Stimulated activated CD8-positive, alpha-beta memory T cell treated with anti-CD3 and anti-CD28 coated beads, Interleukin-15, amount 100 ng/mL, for 1 hour (primary cell): ENCODE data around the gene UBE2G1.
"Not testable (repeated sequence)": the region's sequence is repeated elsewhere in the genome, so short reads cannot be mapped to it uniquely, and the experiment has no call there.

ENCODE experiments used
- DNase-seq: peaks from one replicate; pipeline ENCODE4 v3.0.0-alpha.2; 2020; ENCODE audit warnings: low read depth

UBE2G1 gene

GRCh38 chr17:4375039-4375748, 8.7 kb upstream of the UBE2G1 start:
- no peak for DNase-seq

GRCh38 chr17:4369557-4370230, 3.2 kb upstream of the UBE2G1 start:
- no peak for DNase-seq

GRCh38 chr17:4368341-4368740, 1.9 kb upstream of the UBE2G1 start:
- DNase-seq = no peak

- DNase-seq = not testable (repeated sequence)
Observed at GRCh38 chr17:4367177-4367576, 702 bp upstream of the UBE2G1 start.

GRCh38 chr17:4365628-4366326, 698 bp downstream of the UBE2G1 start:
- DNase-seq = no peak

GRCh38 chr17:4365103-4365627, 1.3 kb downstream of the UBE2G1 start:
- DNase-seq = peak; percentile 71

GRCh38 chr17:4364622-4365041, 1.8 kb downstream of the UBE2G1 start:
- DNase-seq = no peak

- no peak for DNase-seq
Observed at GRCh38 chr17:4362141-4362540, 4.3 kb downstream of the UBE2G1 start.

- DNase-seq = no peak
Observed at GRCh38 chr17:4358154-4358553, 8.3 kb downstream of the UBE2G1 start.

GRCh38 chr17:4357671-4358070, 8.8 kb downstream of the UBE2G1 start:
- no peak for DNase-seq

GRCh38 chr17:4357030-4357628, 9.3 kb downstream of the UBE2G1 start:
- DNase-seq = no peak

- no peak for DNase-seq
Observed at GRCh38 chr17:4354862-4355514, 11.5 kb downstream of the UBE2G1 start.

GRCh38 chr17:4354206-4354605, 12.3 kb downstream of the UBE2G1 start:
- DNase-seq = no peak

- DNase-seq = not testable (repeated sequence)
Observed at GRCh38 chr17:4350214-4350613, 16.3 kb downstream of the UBE2G1 start.

- DNase-seq = no peak
Observed at GRCh38 chr17:4345581-4346252, 20.8 kb downstream of the UBE2G1 start.

- DNase-seq = no peak
Observed at GRCh38 chr17:4344926-4345325, 21.5 kb downstream of the UBE2G1 start.

GRCh38 chr17:4342535-4342934, 23.9 kb downstream of the UBE2G1 start:
- DNase-seq = no peak

- DNase-seq = no peak
Observed at GRCh38 chr17:4341616-4341977, 24.9 kb downstream of the UBE2G1 start.

GRCh38 chr17:4340914-4341615, 25.4 kb downstream of the UBE2G1 start:
- no peak for DNase-seq

- DNase-seq = no peak
Observed at GRCh38 chr17:4334776-4335584, 31.5 kb downstream of the UBE2G1 start.
